Mesendoderm (in vitro differentiated cells): ENCODE measurements around the gene CEACAM5.

Experiments used
- DNase-seq: peaks from one replicate; pipeline ENCODE4 v3.0.0; 2013
- H2AK5ac ChIP-seq: 2 replicates; pipeline ENCODE4 v1.6.1; 2013; ENCODE audit warnings: low read length, inconsistent platforms
- H2BK120ac ChIP-seq: 2 replicates; pipeline ENCODE4 v1.6.1; 2013; ENCODE audit warnings: low read depth, mild to moderate bottlenecking, low read length, moderate library complexity, mixed read lengths
- H2BK15ac ChIP-seq: replicated peaks from 2 replicates; pipeline ENCODE4 v1.6.1; 2013; ENCODE audit warnings: low read depth, mild to moderate bottlenecking, moderate library complexity
- H2BK5ac ChIP-seq: 2 replicates; pipeline ENCODE4 v1.6.1; 2013; ENCODE audit warnings: low read length, inconsistent platforms
- H3K18ac ChIP-seq: 2 replicates; pipeline ENCODE4 v1.6.1; 2013; ENCODE audit warnings: mild to moderate bottlenecking, low read length, mixed read lengths
- H3K23ac ChIP-seq: one replicate; pipeline ENCODE4 v1.6.1; 2013; ENCODE audit warnings: low read length
- H3K27ac ChIP-seq: 2 replicates; pipeline ENCODE4 v1.5.1; 2013; ENCODE audit warnings: low read depth, mild to moderate bottlenecking, inconsistent platforms, low read length, moderate library complexity
- H3K27me3 ChIP-seq: 2 replicates; pipeline ENCODE4 v1.6.1; 2013; ENCODE audit warnings: low read length, control low read depth, mild to moderate bottlenecking, inconsistent platforms; ENCODE audit not compliant: insufficient read depth, poor library complexity
- H3K36me3 ChIP-seq: 2 replicates; pipeline ENCODE4 v1.6.1; 2013; ENCODE audit warnings: low read length, inconsistent platforms; ENCODE audit not compliant: control insufficient read depth, insufficient read depth
- H3K4ac ChIP-seq: one replicate; pipeline ENCODE4 v1.6.1; 2013; ENCODE audit warnings: low read depth, mild to moderate bottlenecking, low read length, moderate library complexity
- H3K4me1 ChIP-seq: 2 replicates; pipeline ENCODE4 v1.6.1; 2013; ENCODE audit warnings: low read depth, low read length, inconsistent platforms; ENCODE audit not compliant: control insufficient read depth
- H3K4me2 ChIP-seq: 2 replicates; pipeline ENCODE4 v1.6.1; 2013; ENCODE audit warnings: low read length
- H3K4me3 ChIP-seq: 2 replicates; pipeline ENCODE4 v1.5.1; 2013; ENCODE audit warnings: mild to moderate bottlenecking, low read length
- H3K56ac ChIP-seq: one replicate; pipeline ENCODE4 v1.6.1; 2013; ENCODE audit warnings: low read length
- H3K79me1 ChIP-seq: 2 replicates; pipeline ENCODE4 v1.6.1; 2013; ENCODE audit warnings: low read length, inconsistent platforms
- H3K79me2 ChIP-seq: 2 replicates; pipeline ENCODE4 v1.6.1; 2013; ENCODE audit warnings: mild to moderate bottlenecking, low read length; ENCODE audit not compliant: control insufficient read depth, insufficient read depth
- H3K9ac ChIP-seq: 2 replicates; pipeline ENCODE4 v1.6.1; 2013; ENCODE audit warnings: low read length, inconsistent platforms
- H4K5ac ChIP-seq: one replicate; pipeline ENCODE4 v1.6.1; 2013; ENCODE audit warnings: low read length
- H4K8ac ChIP-seq: one replicate; pipeline ENCODE4 v1.6.1; 2013; ENCODE audit warnings: low read depth, mild to moderate bottlenecking, control low read depth, low read length, moderate library complexity
- WGBS: extraction: QIAGEN DNeasy Blood & Tissue Kit; methylation state at CpG from one replicate; pipeline ENCODE4 v1.1.7; 2013; ENCODE audit warnings: low lambda C conversion rate, missing lambda C conversion rate; ENCODE audit not compliant: insufficient coverage; ENCODE audit errors: extremely low coverage; 5-methylcytosine and 5-hydroxymethylcytosine counted together

CEACAM5 gene

DNA sequence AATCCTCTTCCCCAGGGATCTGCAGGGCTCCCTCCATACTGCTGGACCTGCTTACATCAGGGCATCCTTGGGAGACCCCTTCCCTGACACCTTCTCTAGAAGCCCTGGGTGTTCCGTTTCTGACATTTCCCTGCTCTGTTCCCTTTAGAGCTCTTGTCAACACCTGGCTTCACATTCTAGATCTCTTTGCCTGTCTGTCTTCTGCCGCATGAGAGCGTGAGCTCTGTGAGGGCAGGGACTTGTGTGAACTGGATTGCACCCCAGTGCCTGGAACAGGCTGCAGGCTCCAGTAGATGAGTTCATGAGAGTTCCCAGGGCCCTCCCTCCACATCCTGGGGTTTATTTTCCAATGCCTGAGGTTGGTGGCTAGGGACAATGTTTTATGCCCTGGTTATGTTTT, 21.0 kb upstream of the CEACAM5 start:
- H4K5ac ChIP-seq, result no peak overlapping the region
- WGBS, result no CpG with 5 or more reads among the region's 3 CpGs
- no peaks in the 10 kb centered on the region for H3K27me3 ChIP-seq
- H3K23ac ChIP-seq, result no peak overlapping the region
- no peak overlapping the region for H3K18ac ChIP-seq
- no peak for DNase-seq
- no peak overlapping the region for H2BK120ac ChIP-seq
- no peak overlapping the region for H3K27ac ChIP-seq
- no peaks in the 10 kb centered on the region for H3K4me1 ChIP-seq
- no peaks in the 10 kb centered on the region for H3K36me3 ChIP-seq
- no peaks in the 10 kb centered on the region for H3K79me1 ChIP-seq
- no peak overlapping the region for H3K9ac ChIP-seq
- no peak overlapping the region for H2BK5ac ChIP-seq
- H3K4me2 ChIP-seq, result no peak overlapping the region
- no peak overlapping the region for H4K8ac ChIP-seq
- no peaks in the 10 kb centered on the region for H3K79me2 ChIP-seq
- H2AK5ac ChIP-seq, result no peak overlapping the region
- no peak overlapping the region for H3K56ac ChIP-seq
- no peak overlapping the region for H3K4me3 ChIP-seq
- no peak overlapping the region for H2BK15ac ChIP-seq
- H3K4ac ChIP-seq, result no peak overlapping the region

- H3K23ac ChIP-seq, result no peak within 1 kb of the TSS
- no CpG with 5 or more reads among the region's 1 CpG for WGBS
- no peak within 1 kb of the TSS for H4K5ac ChIP-seq
- no peak within 1 kb of the TSS for H4K8ac ChIP-seq
- H3K27me3 ChIP-seq, result no peaks in the 10 kb centered on the region
- no peak within 1 kb of the TSS for H3K9ac ChIP-seq
- no peak within 1 kb of the TSS for H3K4ac ChIP-seq
- no peaks in the 10 kb centered on the region for H3K79me2 ChIP-seq
- no peak for DNase-seq
- H3K56ac ChIP-seq, result no peak within 1 kb of the TSS
- H3K4me2 ChIP-seq, result no peak within 1 kb of the TSS
- no peak within 1 kb of the TSS for H2AK5ac ChIP-seq
- H2BK120ac ChIP-seq, result no peak within 1 kb of the TSS
- no peaks in the 10 kb centered on the region for H3K79me1 ChIP-seq
- no peaks in the 10 kb centered on the region for H3K4me1 ChIP-seq
- H3K18ac ChIP-seq, result no peak within 1 kb of the TSS
- no peak within 1 kb of the TSS for H3K4me3 ChIP-seq
- no peak within 1 kb of the TSS for H2BK15ac ChIP-seq
- no peak within 1 kb of the TSS for H2BK5ac ChIP-seq
- H3K27ac ChIP-seq, result no peak within 1 kb of the TSS
- no peaks in the 10 kb centered on the region for H3K36me3 ChIP-seq
Measured at GRCh38 chr19:41688098-41688497, 20.3 kb upstream of the CEACAM5 start, which contains the start of gene CEACAM7. TSS of gene CEACAM7 (minus strand) at chr19:41688270. CDS start at chr19:41688165, 105 bp downstream.

DNA sequence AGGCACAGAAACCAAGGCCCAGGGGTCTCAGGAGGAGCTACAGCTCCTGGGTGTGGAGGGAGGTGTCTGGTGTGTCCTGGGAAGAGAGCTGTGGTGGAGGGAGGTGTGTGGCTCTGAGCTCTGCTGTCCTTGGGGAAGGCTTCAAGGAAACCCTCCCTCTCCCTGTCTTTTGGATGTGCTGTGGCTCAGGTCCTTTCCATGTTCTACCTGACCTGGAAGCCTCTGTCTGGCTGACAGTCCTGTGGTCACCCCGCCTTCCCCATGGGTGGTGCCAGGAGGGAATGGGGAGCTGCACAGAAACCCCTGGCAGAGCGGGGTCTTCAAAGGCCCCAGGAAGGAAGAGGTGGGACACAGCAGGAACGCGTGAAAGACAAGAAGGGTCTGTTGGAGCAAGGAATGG, 19.7 kb upstream of the CEACAM5 start:
- Histone ChIP-seq H3K36me3 (no peaks in the 10 kb centered on the region), H3K27ac (no peak overlapping the region), H4K8ac (no peak overlapping the region), H3K27me3 (no peaks in the 10 kb centered on the region), H3K9ac (no peak overlapping the region), H3K18ac (no peak overlapping the region), H4K5ac (no peak overlapping the region), H3K79me2 (no peaks in the 10 kb centered on the region), H3K4me2 (no peak overlapping the region), H3K23ac (no peak overlapping the region), H2BK5ac (no peak overlapping the region), H3K79me1 (no peaks in the 10 kb centered on the region), H2BK120ac (no peak overlapping the region), H2AK5ac (no peak overlapping the region), H3K4ac (no peak overlapping the region), H2BK15ac (no peak overlapping the region), H3K4me1 (no peaks in the 10 kb centered on the region), H3K56ac (no peak overlapping the region), H3K4me3 (no peak overlapping the region)
- no peak for DNase-seq
- WGBS, result no CpG with 5 or more reads among the region's 4 CpGs

- Histone ChIP-seq H3K27me3 (no peaks in the 10 kb centered on the region), H3K36me3 (no peaks in the 10 kb centered on the region), H4K5ac (no peak overlapping the region), H3K4ac (no peak overlapping the region), H2BK15ac (no peak overlapping the region), H2BK120ac (no peak overlapping the region), H3K18ac (no peak overlapping the region), H3K27ac (no peak overlapping the region), H4K8ac (no peak overlapping the region), H3K56ac (no peak overlapping the region), H3K79me2 (no peaks in the 10 kb centered on the region), H3K4me3 (no peak overlapping the region), H2BK5ac (no peak overlapping the region), H3K23ac (no peak overlapping the region), H2AK5ac (no peak overlapping the region), H3K4me1 (no peaks in the 10 kb centered on the region), H3K4me2 (no peak overlapping the region), H3K79me1 (no peaks in the 10 kb centered on the region), H3K9ac (no peak overlapping the region)
- no peak for DNase-seq
- WGBS, result no CpG with 5 or more reads among the region's 4 CpGs
Measured at GRCh38 chr19:41689993-41690800, 18.2 kb upstream of the CEACAM5 start.

- H3K56ac ChIP-seq, result no peak overlapping the region
- no peaks in the 10 kb centered on the region for H3K79me1 ChIP-seq
- H3K23ac ChIP-seq, result no peak overlapping the region
- H4K8ac ChIP-seq, result no peak overlapping the region
- H3K18ac ChIP-seq, result no peak overlapping the region
- H2AK5ac ChIP-seq, result no peak overlapping the region
- no peak for DNase-seq
- no CpG with 5 or more reads among the region's 3 CpGs for WGBS
- H2BK15ac ChIP-seq, result no peak overlapping the region
- no peaks in the 10 kb centered on the region for H3K4me1 ChIP-seq
- no peak overlapping the region for H3K9ac ChIP-seq
- H3K36me3 ChIP-seq, result no peaks in the 10 kb centered on the region
- H3K4me3 ChIP-seq, result no peak overlapping the region
- H4K5ac ChIP-seq, result no peak overlapping the region
- no peaks in the 10 kb centered on the region for H3K79me2 ChIP-seq
- H3K4ac ChIP-seq, result no peak overlapping the region
- H3K27ac ChIP-seq, result no peak overlapping the region
- H3K27me3 ChIP-seq, result no peaks in the 10 kb centered on the region
- H2BK5ac ChIP-seq, result no peak overlapping the region
- no peak overlapping the region for H2BK120ac ChIP-seq
- H3K4me2 ChIP-seq, result no peak overlapping the region
Measured at GRCh38 chr19:41690801-41691065, 17.7 kb upstream of the CEACAM5 start.
